ENCODE measurements around the gene TRMT2A.

Gene TRMT2A

GRCh38 chr22:20148414-20148813 lies 31.4 kb upstream of the TRMT2A start:
- peak in 1 of 14 donors; percentile 21 for DNase-seq

GRCh38 chr22:20147237-20147988 lies 30.4 kb upstream of the TRMT2A start:
- no peak for DNase-seq

GRCh38 chr22:20146777-20147176 lies 29.8 kb upstream of the TRMT2A start:
- DNase-seq, result no peak

GRCh38 chr22:20145832-20146223 lies 28.8 kb upstream of the TRMT2A start:
- no peak for DNase-seq

GRCh38 chr22:20145206-20145831 lies 28.3 kb upstream of the TRMT2A start:
- DNase-seq, result no peak

GRCh38 chr22:20143883-20144665 lies 27.0 kb upstream of the TRMT2A start:
- DNase-seq, result peak in 1 of 14 donors; percentile 68

- DNase-seq, result no peak
Measured at GRCh38 chr22:20142711-20143621, 25.9 kb upstream of the TRMT2A start.

- no peak for DNase-seq
Measured at GRCh38 chr22:20141186-20142077, 24.4 kb upstream of the TRMT2A start.

GRCh38 chr22:20140521-20140964 lies 23.5 kb upstream of the TRMT2A start:
- no peak for DNase-seq

- DNase-seq, result no peak
Measured at GRCh38 chr22:20140107-20140445, 23.1 kb upstream of the TRMT2A start.

- DNase-seq, result no peak
Measured at GRCh38 chr22:20139391-20140106, 22.5 kb upstream of the TRMT2A start.

- no peak for DNase-seq
Measured at GRCh38 chr22:20138868-20139267, 21.8 kb upstream of the TRMT2A start.

GRCh38 chr22:20138417-20138738 lies 21.4 kb upstream of the TRMT2A start:
- no peak for DNase-seq

- DNase-seq, result peak in 1 of 14 donors; percentile 11
Measured at GRCh38 chr22:20137671-20138416, 20.8 kb upstream of the TRMT2A start.

- no peak for DNase-seq
Measured at GRCh38 chr22:20137113-20137512, 20.1 kb upstream of the TRMT2A start.

- DNase-seq, result no peak
Measured at GRCh38 chr22:20136603-20136873, 19.5 kb upstream of the TRMT2A start.

GRCh38 chr22:20135806-20136602 lies 19.0 kb upstream of the TRMT2A start:
- DNase-seq, result no peak

- DNase-seq, result no peak
Measured at GRCh38 chr22:20135265-20135664, 18.2 kb upstream of the TRMT2A start.

- no peak for DNase-seq
Measured at GRCh38 chr22:20133930-20134549, 17.0 kb upstream of the TRMT2A start.

Measured in C1 segment of cervical spinal cord (tissue), 14 donors.